Diencephalon (tissue), 1 donor: ENCODE measurements around the gene FAM227B. TPM values are rescaled to one million over a fixed set of nuclear protein-coding genes. Genes with fewer than 3 reads are reported as not detected.

Source experiments
- total RNA-seq: library from RNA; depleted of rRNA; stranded (reverse); fragments of >200 nt; gene quantifications from one replicate; pipeline ENCODE4 v1.2.3, GENCODE V29; 2014

Gene FAM227B
- total RNA-seq = 6.5 TPM

GRCh38 chr15:49620658-49621368 lies at the start of gene FAM227B, which contains the start of gene DTWD1:
FAM227B (minus strand) TSS chr15:49620818; CDS start chr15:49615171, 5,647 bp downstream.
DTWD1 (plus strand) TSS chr15:49621048; CDS start chr15:49625168, 4,120 bp downstream.

GRCh38 chr15:49423021-49423420 lies 197.6 kb downstream of the FAM227B start, which contains the start of gene FGF7:
FGF7 (plus strand) TSS chr15:49423242; CDS start chr15:49424298, 1,056 bp downstream.

Other genes starting within 250 kb of the FAM227B start
- gene FGF7, start 197.6 kb downstream of the FAM227B start, total RNA-seq = 0.69 TPM
- gene DTWD1, start 230 bp upstream of the FAM227B start, total RNA-seq = 38.1 TPM